Caco-2 (cell line): ENCODE measurements around the gene MASP1. TPM values are rescaled to one million over a fixed set of nuclear protein-coding genes. Genes with fewer than 3 reads are reported as not detected.
A peak's percentile ranks its signal among the peaks of the same experiment; 100 is the strongest.

ENCODE experiments used
- BruUV-seq: library from RNA; stranded (reverse); fragments of 400-500 nt; replicated peaks from 2 replicates; lab custom pipeline; 2021; lab: Mats Ljungman, UMichigan
- CTCF ChIA-PET: fragments of 300-600 bp; sonication (Branson Sonifier 250); formaldehyde crosslinking; loops from one replicate; lab custom pipeline; 2022; ENCODE audit warnings: antibody characterized with exemption; lab: Charles Lee
- POLR2A ChIA-PET: fragments of 300-600 bp; sonication (Branson Sonifier 250); formaldehyde crosslinking; loops from one replicate; lab custom pipeline; 2022; ENCODE audit warnings: antibody characterized with exemption; lab: Charles Lee
- DNase-seq, 2 experiments: peaks; one replicate each; pipeline versions ENCODE4 v3.0.0 to v3.0.0-alpha.2; 2020 to 2022
- H3K27me3 ChIP-seq: replicated peaks from 2 replicates; pipeline ENCODE4 v1.6.0; 2011; ENCODE audit warnings: low read length; ENCODE audit not compliant: control insufficient read depth, insufficient read depth
- H3K36me3 ChIP-seq: 2 replicates; pipeline ENCODE4 v1.5.1; 2011; ENCODE audit warnings: low read length; ENCODE audit not compliant: control insufficient read depth, insufficient read depth
- H3K4me1 ChIP-seq: fragments of 250-450 bp; sonication (Bioruptor Pico); 2 replicates; pipeline ENCODE4 v1.5.1; 2020; ENCODE audit warnings: mild to moderate bottlenecking
- H3K4me3 ChIP-seq: 2 replicates; pipeline ENCODE4 v1.5.1; 2011; ENCODE audit warnings: low read depth, mild to moderate bottlenecking, control low read depth, low read length
- H3K9me3 ChIP-seq: fragments of 250-450 bp; sonication (Bioruptor Pico); 2 replicates; pipeline ENCODE4 v1.5.1; 2020; ENCODE audit warnings: mild to moderate bottlenecking, moderate library complexity
- H3K27ac Mint-ChIP-seq: one replicate; pipeline ENCODE4 v1.8.0; 2022; ENCODE audit warnings: mixed read lengths; ENCODE audit not compliant: unreplicated experiment
- H3K27me3 Mint-ChIP-seq: one replicate; pipeline ENCODE4 v1.8.0; 2022; ENCODE audit warnings: mixed read lengths; ENCODE audit not compliant: insufficient read depth, unreplicated experiment
- H3K36me3 Mint-ChIP-seq: one replicate; pipeline ENCODE4 v1.8.0; 2022; ENCODE audit warnings: mild to moderate bottlenecking, mixed read lengths; ENCODE audit not compliant: insufficient read depth, unreplicated experiment
- H3K4me1 Mint-ChIP-seq: one replicate; pipeline ENCODE4 v1.8.0; 2022; ENCODE audit warnings: low read depth, mixed read lengths; ENCODE audit not compliant: unreplicated experiment
- H3K4me3 Mint-ChIP-seq: one replicate; pipeline ENCODE4 v1.8.0; 2022; ENCODE audit warnings: mild to moderate bottlenecking, moderate library complexity, mixed read lengths; ENCODE audit not compliant: unreplicated experiment
- H3K9me3 Mint-ChIP-seq: one replicate; pipeline ENCODE4 v1.8.0; 2022; ENCODE audit warnings: mixed read lengths; ENCODE audit not compliant: unreplicated experiment
- CTCF ChIP-seq, 2 experiments: fragments of 200-600 bp in 1 of 2; IDR thresholded peaks; 1 replicate in 1 of 2; 2 replicates in 1 of 2; pipeline versions ENCODE4 v1.5.1 to v1.8.0; 2011 to 2022; ENCODE audit warnings: antibody characterized with exemption in 1 of 2, control low read depth in 1 of 2, inconsistent platforms in 1 of 2, low read depth in 1 of 2, low read length in 1 of 2, mild to moderate bottlenecking in 1 of 2, moderate library complexity in 1 of 2; ENCODE audit not compliant: insufficient read depth in 1 of 2, severe bottlenecking in 1 of 2, unreplicated experiment in 1 of 2
- intact Hi-C: fragments of 100-400 bp; cut with micrococcal nuclease; formaldehyde crosslinking; loops from one replicate; pipeline ENCODE4 v1.10.0; 2022; ENCODE audit not compliant: unreplicated experiment
- total RNA-seq: library from RNA; stranded (reverse); gene quantifications from 2 replicates; pipeline ENCODE4 v1.2.3, GENCODE V29; 2022

Gene MASP1
- total RNA-seq, 1 experiment from 2014 or later = not detected

GRCh38 chr3:187198490-187198889, 93.0 kb downstream of the MASP1 start:
- Mint-ChIP-seq H3K27me3 (peaks cover 9% of the 10 kb centered on the region), H3K4me3 (no peak overlapping the region), H3K4me1 (no peaks in the 10 kb centered on the region), H3K27ac (no peak overlapping the region), H3K9me3 (no peaks in the 10 kb centered on the region), H3K36me3 (no peaks in the 10 kb centered on the region)
- no TSS peak for BruUV-seq
- no peak overlapping the region for H3K4me3 ChIP-seq
- no peaks in the 10 kb centered on the region for H3K4me1 ChIP-seq
- DNase-seq = no peak
- H3K36me3 ChIP-seq = no peaks in the 10 kb centered on the region
- H3K27me3 ChIP-seq = no peaks in the 10 kb centered on the region
- H3K9me3 ChIP-seq = no peaks in the 10 kb centered on the region
- CTCF ChIA-PET = no interaction called here
- intact Hi-C loops = no loop called here
- POLR2A ChIA-PET = no interaction called here
- TF ChIP-seq CTCF (IDR thresholded peaks at IDR 0.05; ENCODE audit: insufficient read depth in 1 of 2, low read depth in 1 of 2, low read length in 1 of 2, severe bottlenecking in 1 of 2, unreplicated experiment in 1 of 2) = no peak

GRCh38 chr3:187197335-187197649, 94.2 kb downstream of the MASP1 start, which contains the start of gene RTP1:
RTP1 (plus strand) TSS chr3:187197486; CDS start chr3:187197516, 30 bp downstream.
- CTCF ChIA-PET = no interaction called here

GRCh38 chr3:187196573-187197334, 94.8 kb downstream of the MASP1 start:
- ChIA-PET CTCF (no interaction called here), POLR2A (no interaction called here)
- Histone ChIP-seq H3K36me3 (no peaks in the 10 kb centered on the region), H3K4me3 (no peak overlapping the region), H3K27me3 (no peaks in the 10 kb centered on the region), H3K4me1 (no peaks in the 10 kb centered on the region), H3K9me3 (no peaks in the 10 kb centered on the region)
- H3K9me3 Mint-ChIP-seq = no peaks in the 10 kb centered on the region
- peak in 1 of 2 experiments; percentile 9 for DNase-seq
- H3K27me3 Mint-ChIP-seq = peaks cover 5% of the 10 kb centered on the region
- H3K36me3 Mint-ChIP-seq = no peaks in the 10 kb centered on the region
- H3K4me3 Mint-ChIP-seq = no peak overlapping the region
- no peaks in the 10 kb centered on the region for H3K4me1 Mint-ChIP-seq
- intact Hi-C loops = no loop called here
- BruUV-seq = no TSS peak
- no peak overlapping the region for H3K27ac Mint-ChIP-seq
- TF ChIP-seq CTCF (IDR thresholded peaks at IDR 0.05; ENCODE audit: insufficient read depth in 1 of 2, low read depth in 1 of 2, low read length in 1 of 2, severe bottlenecking in 1 of 2, unreplicated experiment in 1 of 2) = no peak

More at GRCh38 chr3:187197335-187197649, 94.2 kb downstream of the MASP1 start, which contains the start of gene RTP1:
- Histone ChIP-seq H3K4me3 (no peak within 1 kb of the TSS), H3K27me3 (no peaks in the 10 kb centered on the region), H3K9me3 (no peaks in the 10 kb centered on the region), H3K36me3 (no peaks in the 10 kb centered on the region), H3K4me1 (no peaks in the 10 kb centered on the region)
- no TSS peak for BruUV-seq
- POLR2A ChIA-PET = no interaction called here
- H3K36me3 Mint-ChIP-seq = no peaks in the 10 kb centered on the region
- H3K27me3 Mint-ChIP-seq = peaks cover 7% of the 10 kb centered on the region
- intact Hi-C loops = no loop called here
- TF ChIP-seq CTCF (IDR thresholded peaks at IDR 0.05; ENCODE audit: insufficient read depth in 1 of 2, low read depth in 1 of 2, low read length in 1 of 2, severe bottlenecking in 1 of 2, unreplicated experiment in 1 of 2) = no peak
- H3K27ac Mint-ChIP-seq = no peak within 1 kb of the TSS
- DNase-seq = no peak
- H3K4me3 Mint-ChIP-seq = no peak within 1 kb of the TSS
- no peaks in the 10 kb centered on the region for H3K4me1 Mint-ChIP-seq
- H3K9me3 Mint-ChIP-seq = no peaks in the 10 kb centered on the region
